K562 (cell line): Measurements from ENCODE around the gene GAK. TPM values are rescaled to one million over a fixed set of nuclear protein-coding genes. Genes with fewer than 3 reads are reported as not detected.

Experiments
- ATAC-seq: fragments of 200-7000 bp; cut with Tn5 transposase; 3 replicates; pipeline ENCODE4 v1.9.1; 2020; ENCODE audit warnings: moderate library complexity
- BruUV-seq: library from RNA; stranded (reverse); fragments of 400-500 nt; replicated peaks from 2 replicates; lab custom pipeline; 2021; lab: Mats Ljungman, UMichigan
- CTCF ChIA-PET: fragments of 300-600 bp; formaldehyde crosslinking; extraction: SDS; loops from one replicate; lab custom pipeline; 2021; ENCODE audit warnings: low intra/inter-chr PET ratio; lab: Yijun Ruan, JAX
- POLR2A ChIA-PET: fragments of 300-600, 350-650 bp; sonication (Branson Sonifier 250); formaldehyde crosslinking; extraction: SDS; loops from one replicate; lab custom pipeline; 2021; ENCODE audit warnings: antibody characterized with exemption, inconsistent platforms; lab: Yijun Ruan, JAX
- DNase-seq, 4 experiments: peaks; one replicate each; pipeline versions ENCODE4 v3.0.0 to v3.0.0-alpha.2; 2011 to 2018; ENCODE audit warnings: low spot score in 3 of 4, mixed read lengths in 3 of 4; ENCODE audit errors: extremely low read depth in 1 of 4
- FAIRE-seq: peaks from 2 replicates; lab custom pipeline; 2011; peaks lifted over from hg19 to GRCh38; lab: Jason Lieb, UNC
- H2AFZ ChIP-seq: 2 replicates; pipeline ENCODE4 v1.6.0; 2011; ENCODE audit warnings: low read depth, low read length, control low read depth, inconsistent platforms
- H3K27ac ChIP-seq: fragments of 200-600 bp; 3 replicates; pipeline ENCODE4 v1.8.0; 2011; ENCODE audit warnings: low read depth, mild to moderate bottlenecking, control low read depth, inconsistent platforms, low read length, moderate library complexity, mixed read lengths; ENCODE audit errors: extremely low read depth
- H3K27me3 ChIP-seq, 2 experiments: fragments of 300-600 bp in 1 of 2; 2 replicates in 1 of 2; 3 replicates in 1 of 2; pipeline versions ENCODE4 v1.6.0 to v1.8.0; 2011; ENCODE audit warnings: inconsistent platforms in 2 of 2, low read length in 2 of 2, mild to moderate bottlenecking in 1 of 2, mixed read lengths in 1 of 2, moderate library complexity in 1 of 2; ENCODE audit not compliant: control insufficient read depth in 2 of 2, insufficient read depth in 2 of 2
- H3K36me3 ChIP-seq: fragments of 300-600 bp; 3 replicates; pipeline ENCODE4 v1.8.0; 2011; ENCODE audit warnings: mild to moderate bottlenecking, low read length, inconsistent platforms; ENCODE audit not compliant: control insufficient read depth, insufficient read depth
- H3K4me1 ChIP-seq, 2 experiments: fragments of 200-600 bp in 1 of 2; replicated peaks in 1 of 2; 2 replicates in 1 of 2; 3 replicates in 1 of 2; pipeline versions ENCODE4 v1.5.1 to v1.8.0; 2011; ENCODE audit warnings: inconsistent platforms in 2 of 2, low read length in 2 of 2, mild to moderate bottlenecking in 1 of 2, mixed read lengths in 1 of 2, moderate library complexity in 1 of 2; ENCODE audit not compliant: control insufficient read depth in 2 of 2, insufficient read depth in 2 of 2
- H3K4me2 ChIP-seq: 2 replicates; pipeline ENCODE4 v1.6.1; 2011; ENCODE audit warnings: low read length, control low read depth, inconsistent platforms, mixed read lengths; ENCODE audit not compliant: insufficient read depth
- H3K4me3 ChIP-seq: fragments of 200-600 bp; sonication (generic), shearing (Covaris generic); 2 replicates; pipeline ENCODE4 v1.5.1; 2016; ENCODE audit warnings: control low read depth, inconsistent platforms
- H3K79me2 ChIP-seq: fragments of 200-600 bp; 3 replicates; pipeline ENCODE4 v1.8.0; 2011; ENCODE audit warnings: low read length, inconsistent platforms; ENCODE audit not compliant: control insufficient read depth, insufficient read depth
- H3K9ac ChIP-seq, 2 experiments: 2 replicates each; pipeline versions ENCODE4 v1.6.0 to v1.6.1; 2011; ENCODE audit warnings: low read depth in 2 of 2, low read length in 2 of 2, control low read depth in 1 of 2, inconsistent platforms in 1 of 2, mild to moderate bottlenecking in 1 of 2, mixed read lengths in 1 of 2; ENCODE audit not compliant: insufficient read depth in 1 of 2
- H3K9me1 ChIP-seq: one replicate; pipeline ENCODE4 v1.6.0; 2011; ENCODE audit warnings: inconsistent platforms, mild to moderate bottlenecking, low read length, moderate library complexity; ENCODE audit not compliant: control insufficient read depth, insufficient read depth
- H3K9me3 ChIP-seq: replicated peaks from 2 replicates; pipeline ENCODE4 v1.5.1; 2011; ENCODE audit warnings: low read depth, low read length, inconsistent platforms; ENCODE audit not compliant: control insufficient read depth, insufficient read depth
- H4K20me1 ChIP-seq: replicated peaks from 2 replicates; pipeline ENCODE4 v1.6.1; 2011; ENCODE audit warnings: low read length, inconsistent platforms, mixed read lengths; ENCODE audit not compliant: control insufficient read depth, insufficient read depth
- CHD1 ChIP-seq: fragments of 200-600 bp; sonication (generic); IDR thresholded peaks from one replicate; pipeline ENCODE4 v1.6.1; 2012; ENCODE audit warnings: mild to moderate bottlenecking, moderate library complexity, low read length, inconsistent platforms
- ETV1 ChIP-seq: fragments of 450-650 bp; conservative IDR thresholded peaks from 2 replicates; pipeline ENCODE4 v1.6.1; 2016; ENCODE audit warnings: missing genetic modification characterization, control low read depth, low read depth, missing compliant biosample characterization
- FIP1L1 ChIP-seq: fragments of 200-400 bp; formaldehyde crosslinking; IDR thresholded peaks from 2 replicates; pipeline ENCODE4 v1.6.1; 2018; ENCODE audit warnings: mild to moderate bottlenecking, low read depth, low read length; ENCODE audit not compliant: poor library complexity, severe bottlenecking
- HNRNPH1 ChIP-seq: fragments of 200-400 bp; formaldehyde crosslinking; optimal IDR thresholded peaks from 2 replicates; pipeline ENCODE3; 2017; ENCODE audit warnings: low read depth, mild to moderate bottlenecking, low read length, moderate library complexity
- MYBL2 ChIP-seq, 2 experiments: fragments of 450-650 bp in 1 of 2; sonication (generic) in 1 of 2; formaldehyde crosslinking in 1 of 2; IDR thresholded peaks; 2 replicates each; pipeline versions ENCODE4 v1.6.1 to v1.8.1; 2017 to 2022; ENCODE audit warnings: borderline replicate concordance in 1 of 2, inconsistent platforms in 1 of 2, low read depth in 1 of 2, mild to moderate bottlenecking in 1 of 2, missing genetic modification reagents in 1 of 2, moderate library complexity in 1 of 2
- RBM17 ChIP-seq: fragments of 200-400 bp; formaldehyde crosslinking; IDR thresholded peaks from 2 replicates; pipeline ENCODE4 v1.6.1; 2017; ENCODE audit warnings: low read depth, mild to moderate bottlenecking, low read length, borderline replicate concordance
- SMAD4 ChIP-seq: fragments of 250-450 bp; sonication (Bioruptor Pico); conservative IDR thresholded peaks from 2 replicates; pipeline ENCODE4 v1.8.0; 2021; ENCODE audit warnings: inconsistent platforms, mild to moderate bottlenecking, moderate library complexity
- SRSF3 ChIP-seq: fragments of 200-400 bp; formaldehyde crosslinking; IDR thresholded peaks from 2 replicates; pipeline ENCODE4 v1.6.1; 2016; ENCODE audit warnings: mild to moderate bottlenecking, low read length, moderate library complexity; ENCODE audit not compliant: insufficient read depth
- U2AF1 ChIP-seq: fragments of 200-400 bp; formaldehyde crosslinking; optimal IDR thresholded peaks from 2 replicates; pipeline ENCODE3; 2017; ENCODE audit warnings: mild to moderate bottlenecking, low read depth, low read length, moderate library complexity
- ZNF699 ChIP-seq: fragments of 250-450 bp; sonication (Bioruptor Pico); IDR thresholded peaks from 2 replicates; pipeline ENCODE4 v1.8.0; 2021; ENCODE audit warnings: mild to moderate bottlenecking, moderate library complexity; ENCODE audit not compliant: insufficient replicate concordance
- WGBS: fragments of 100-300 bp; shearing (Covaris generic); methylation state at CpG from one replicate; pipeline ENCODE4 v1.1.6; 2016; ENCODE audit warnings: low coverage, mixed read lengths; ENCODE audit not compliant: insufficient coverage; ENCODE audit errors: missing lambda C conversion rate; 5-methylcytosine and 5-hydroxymethylcytosine counted together
- in situ Hi-C: fragments of 300-500 bp; cut with MboI; formaldehyde crosslinking; loops from 4 replicates; pipeline ENCODE4 v1.15.0; 2018; ENCODE audit warnings: inconsistent platforms, mixed read lengths
- intact Hi-C: fragments of 100-400 bp; cut with micrococcal nuclease; formaldehyde crosslinking; loops from 2 replicates; pipeline ENCODE4 v1.14.2; 2022
- polyA plus RNA-seq, 8 experiments: library from polyadenylated mRNA; depleted of rRNA in 4 of 8; stranded (reverse) in 5 of 8; unstranded in 3 of 8; fragments of >200 nt; fragmentation: Nextera tagmentation in 2 of 8; fragmentation: Illumina TruSeq in 1 of 8; extraction: Ambion mirVana in 2 of 8; extraction: Trizol in 1 of 8; gene quantifications; 2 replicates each; pipeline versions ENCODE4 v1.2.1 to v1.2.3, GENCODE V29; 2011 to 2014; ENCODE audit warnings: inconsistent platforms in 1 of 8, missing spikeins in 1 of 8
- total RNA-seq, 7 experiments: library from RNA; depleted of rRNA in 6 of 7; stranded (reverse); fragments of >200 nt in 6 of 7; fragmentation: Illumina TruSeq in 2 of 7; extraction: Trizol in 2 of 7; gene quantifications; 2 replicates each; pipeline versions ENCODE4 v1.2.1 to v1.2.3, GENCODE V29; 2011 to 2021; ENCODE audit warnings: low replicate concordance in 1 of 7
- TF ChIP-seq, protein P1 (sequence below): sonication (generic); formaldehyde crosslinking; IDR thresholded peaks from 2 replicates; pipeline ENCODE4 v1.8.1; 2022; ENCODE audit warnings: missing genetic modification reagents
- TF ChIP-seq, protein P2 (sequence below): fragments of 450-650 bp; IDR thresholded peaks from 2 replicates; pipeline ENCODE4 v1.6.1; 2016; ENCODE audit warnings: borderline replicate concordance
- TF ChIP-seq, protein P3 (sequence below), 2 experiments: IDR thresholded peaks; 2 replicates each; pipeline ENCODE4 v1.6.1; 2012; ENCODE audit warnings: improper control_type of control experiment in 2 of 2, low read depth in 2 of 2, low read length in 2 of 2, borderline replicate concordance in 1 of 2
- TF ChIP-seq, protein P4 (sequence below): sonication (generic); formaldehyde crosslinking; IDR thresholded peaks from 2 replicates; pipeline ENCODE4 v1.8.0; 2022; ENCODE audit warnings: mild to moderate bottlenecking, low read depth, missing genetic modification reagents

GAK gene
- total and polyA plus RNA-seq, 9 of the 15 experiments (the other 6 are each of a cell fraction or from before 2014, with no cell fraction given) = 1.3 to 102 (median 16.2) TPM

DNA sequence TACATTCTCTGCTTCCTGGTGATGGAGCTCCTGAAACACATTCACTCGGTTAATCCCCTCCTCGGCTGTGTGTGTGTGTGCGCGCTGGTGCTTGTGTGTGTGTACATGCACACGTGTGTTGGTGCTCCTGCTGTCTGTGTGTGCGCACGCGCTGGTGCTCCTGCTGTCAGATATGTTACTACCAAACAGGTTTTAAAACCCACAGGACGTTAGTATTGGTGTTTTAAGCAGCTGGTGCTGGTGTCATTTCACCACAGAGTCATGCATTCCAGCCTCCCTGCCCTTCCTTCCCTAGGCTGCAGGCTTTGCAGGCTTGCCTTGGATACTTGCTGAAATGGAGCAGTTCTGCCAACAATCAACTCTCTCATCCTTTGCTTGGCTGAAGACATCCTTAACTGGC lies 58.1 kb downstream of the GAK start:
- Histone ChIP-seq H3K4me1 (peaks cover 0 to 11% of the 10 kb centered on the region in 2 experiments; a peak in 1 of 5 replicates), H3K27me3 (no peaks in the 10 kb centered on the region), H3K9me3 (peaks cover 4% of the 10 kb centered on the region; the same call in 1 of the 2 replicates), H3K79me2 (no peaks in the 10 kb centered on the region), H3K4me2 (no peak overlapping the region), H3K27ac (no peak overlapping the region), H4K20me1 (no peaks in the 10 kb centered on the region), H3K9me1 (no peaks in the 10 kb centered on the region), H3K36me3 (peaks cover 89% of the 10 kb centered on the region; the same call in 2 of the 3 replicates), H3K9ac (no peak overlapping the region), H3K4me3 (no peak overlapping the region), H2AFZ (no peak overlapping the region)
- no peak for DNase-seq
- no peak for FAIRE-seq
- 82% methylated on average over 6 of the region's 9 CpGs for WGBS
- ChIA-PET POLR2A (interaction anchor here (1.1 kb wide), 1 partner anchor 18 kb away, joined by 4 read pairs; no protein-coding TSS in a partner anchor), CTCF (no interaction called here)
- no peak for ATAC-seq
- intact Hi-C loops (no loop called here), in situ Hi-C loops (no loop called here)
- no TSS peak for BruUV-seq
- TF ChIP-seq SRSF3 (no peak), U2AF1 (no peak), FIP1L1 (no peak), CHD1 (no peak), ZNF699 (CRISPR knock-in tag) (no peak), ETV1 (tag) (no peak), RBM17 (no peak), SMAD4 (CRISPR knock-in tag) (no peak), MYBL2 (IDR thresholded peaks at IDR 0.05; ENCODE audit: low read depth) (no peak), MYBL2 (CRISPR knock-in tag; IDR thresholded peaks at IDR 0.05; ENCODE audit: borderline replicate concordance) (no peak), HNRNPH1 (no peak)
- TF ChIP-seq, protein P1, sequence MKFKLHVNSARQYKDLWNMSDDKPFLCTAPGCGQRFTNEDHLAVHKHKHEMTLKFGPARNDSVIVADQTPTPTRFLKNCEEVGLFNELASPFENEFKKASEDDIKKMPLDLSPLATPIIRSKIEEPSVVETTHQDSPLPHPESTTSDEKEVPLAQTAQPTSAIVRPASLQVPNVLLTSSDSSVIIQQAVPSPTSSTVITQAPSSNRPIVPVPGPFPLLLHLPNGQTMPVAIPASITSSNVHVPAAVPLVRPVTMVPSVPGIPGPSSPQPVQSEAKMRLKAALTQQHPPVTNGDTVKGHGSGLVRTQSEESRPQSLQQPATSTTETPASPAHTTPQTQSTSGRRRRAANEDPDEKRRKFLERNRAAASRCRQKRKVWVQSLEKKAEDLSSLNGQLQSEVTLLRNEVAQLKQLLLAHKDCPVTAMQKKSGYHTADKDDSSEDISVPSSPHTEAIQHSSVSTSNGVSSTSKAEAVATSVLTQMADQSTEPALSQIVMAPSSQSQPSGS (CRISPR knock-in tag) = no peak
- TF ChIP-seq, protein P2, sequence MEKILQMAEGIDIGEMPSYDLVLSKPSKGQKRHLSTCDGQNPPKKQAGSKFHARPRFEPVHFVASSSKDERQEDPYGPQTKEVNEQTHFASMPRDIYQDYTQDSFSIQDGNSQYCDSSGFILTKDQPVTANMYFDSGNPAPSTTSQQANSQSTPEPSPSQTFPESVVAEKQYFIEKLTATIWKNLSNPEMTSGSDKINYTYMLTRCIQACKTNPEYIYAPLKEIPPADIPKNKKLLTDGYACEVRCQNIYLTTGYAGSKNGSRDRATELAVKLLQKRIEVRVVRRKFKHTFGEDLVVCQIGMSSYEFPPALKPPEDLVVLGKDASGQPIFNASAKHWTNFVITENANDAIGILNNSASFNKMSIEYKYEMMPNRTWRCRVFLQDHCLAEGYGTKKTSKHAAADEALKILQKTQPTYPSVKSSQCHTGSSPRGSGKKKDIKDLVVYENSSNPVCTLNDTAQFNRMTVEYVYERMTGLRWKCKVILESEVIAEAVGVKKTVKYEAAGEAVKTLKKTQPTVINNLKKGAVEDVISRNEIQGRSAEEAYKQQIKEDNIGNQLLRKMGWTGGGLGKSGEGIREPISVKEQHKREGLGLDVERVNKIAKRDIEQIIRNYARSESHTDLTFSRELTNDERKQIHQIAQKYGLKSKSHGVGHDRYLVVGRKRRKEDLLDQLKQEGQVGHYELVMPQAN = no peak
- TF ChIP-seq, protein P3, sequence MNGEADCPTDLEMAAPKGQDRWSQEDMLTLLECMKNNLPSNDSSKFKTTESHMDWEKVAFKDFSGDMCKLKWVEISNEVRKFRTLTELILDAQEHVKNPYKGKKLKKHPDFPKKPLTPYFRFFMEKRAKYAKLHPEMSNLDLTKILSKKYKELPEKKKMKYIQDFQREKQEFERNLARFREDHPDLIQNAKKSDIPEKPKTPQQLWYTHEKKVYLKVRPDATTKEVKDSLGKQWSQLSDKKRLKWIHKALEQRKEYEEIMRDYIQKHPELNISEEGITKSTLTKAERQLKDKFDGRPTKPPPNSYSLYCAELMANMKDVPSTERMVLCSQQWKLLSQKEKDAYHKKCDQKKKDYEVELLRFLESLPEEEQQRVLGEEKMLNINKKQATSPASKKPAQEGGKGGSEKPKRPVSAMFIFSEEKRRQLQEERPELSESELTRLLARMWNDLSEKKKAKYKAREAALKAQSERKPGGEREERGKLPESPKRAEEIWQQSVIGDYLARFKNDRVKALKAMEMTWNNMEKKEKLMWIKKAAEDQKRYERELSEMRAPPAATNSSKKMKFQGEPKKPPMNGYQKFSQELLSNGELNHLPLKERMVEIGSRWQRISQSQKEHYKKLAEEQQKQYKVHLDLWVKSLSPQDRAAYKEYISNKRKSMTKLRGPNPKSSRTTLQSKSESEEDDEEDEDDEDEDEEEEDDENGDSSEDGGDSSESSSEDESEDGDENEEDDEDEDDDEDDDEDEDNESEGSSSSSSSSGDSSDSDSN (IDR thresholded peaks at IDR 0.05; ENCODE audit: borderline replicate concordance in 1 of 2, low read depth in 2 of 2, low read length in 2 of 2) = no peak
- TF ChIP-seq, protein P4, sequence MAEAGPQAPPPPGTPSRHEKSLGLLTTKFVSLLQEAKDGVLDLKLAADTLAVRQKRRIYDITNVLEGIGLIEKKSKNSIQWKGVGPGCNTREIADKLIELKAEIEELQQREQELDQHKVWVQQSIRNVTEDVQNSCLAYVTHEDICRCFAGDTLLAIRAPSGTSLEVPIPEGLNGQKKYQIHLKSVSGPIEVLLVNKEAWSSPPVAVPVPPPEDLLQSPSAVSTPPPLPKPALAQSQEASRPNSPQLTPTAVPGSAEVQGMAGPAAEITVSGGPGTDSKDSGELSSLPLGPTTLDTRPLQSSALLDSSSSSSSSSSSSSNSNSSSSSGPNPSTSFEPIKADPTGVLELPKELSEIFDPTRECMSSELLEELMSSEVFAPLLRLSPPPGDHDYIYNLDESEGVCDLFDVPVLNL (CRISPR knock-in tag) = no peak
